ENCODE data around the gene ST3GAL3. TPM values are rescaled to one million over a fixed set of nuclear protein-coding genes. Genes with fewer than 3 reads are reported as not detected.

Gene ST3GAL3
- total RNA-seq, 1 donor from 2014 or later, result 34.3 TPM

GRCh38 chr1:43870306-43870705 is 163.0 kb downstream of the ST3GAL3 start:
- TF ChIP-seq, protein P1, sequence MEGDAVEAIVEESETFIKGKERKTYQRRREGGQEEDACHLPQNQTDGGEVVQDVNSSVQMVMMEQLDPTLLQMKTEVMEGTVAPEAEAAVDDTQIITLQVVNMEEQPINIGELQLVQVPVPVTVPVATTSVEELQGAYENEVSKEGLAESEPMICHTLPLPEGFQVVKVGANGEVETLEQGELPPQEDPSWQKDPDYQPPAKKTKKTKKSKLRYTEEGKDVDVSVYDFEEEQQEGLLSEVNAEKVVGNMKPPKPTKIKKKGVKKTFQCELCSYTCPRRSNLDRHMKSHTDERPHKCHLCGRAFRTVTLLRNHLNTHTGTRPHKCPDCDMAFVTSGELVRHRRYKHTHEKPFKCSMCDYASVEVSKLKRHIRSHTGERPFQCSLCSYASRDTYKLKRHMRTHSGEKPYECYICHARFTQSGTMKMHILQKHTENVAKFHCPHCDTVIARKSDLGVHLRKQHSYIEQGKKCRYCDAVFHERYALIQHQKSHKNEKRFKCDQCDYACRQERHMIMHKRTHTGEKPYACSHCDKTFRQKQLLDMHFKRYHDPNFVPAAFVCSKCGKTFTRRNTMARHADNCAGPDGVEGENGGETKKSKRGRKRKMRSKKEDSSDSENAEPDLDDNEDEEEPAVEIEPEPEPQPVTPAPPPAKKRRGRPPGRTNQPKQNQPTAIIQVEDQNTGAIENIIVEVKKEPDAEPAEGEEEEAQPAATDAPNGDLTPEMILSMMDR (IDR thresholded peaks at IDR 0.05), result no peak
- H3K9me3 ChIP-seq, result no peaks in the 10 kb centered on the region
- no peaks in the 10 kb centered on the region for H3K27me3 ChIP-seq
- peaks cover 0 to 2% of the 10 kb centered on the region in 2 donors for H3K4me1 ChIP-seq
- no peak overlapping the region for H3K27ac ChIP-seq
- intact Hi-C loops (cut with DNase I), result no loop called here
- H3K4me3 ChIP-seq, result no peak overlapping the region
- DNase-seq (ENCODE audit: low spot score in 2 of 2), result peak in 1 of 2 donors; percentile 50
- no peaks in the 10 kb centered on the region for H3K36me3 ChIP-seq

GRCh38 chr1:43871181-43871910 is 164.0 kb downstream of the ST3GAL3 start:
- Histone ChIP-seq H3K9me3 (no peaks in the 10 kb centered on the region), H3K4me3 (no peak overlapping the region), H3K4me1 (peaks cover 0 to 2% of the 10 kb centered on the region in 2 donors), H3K27me3 (no peaks in the 10 kb centered on the region), H3K36me3 (no peaks in the 10 kb centered on the region), H3K27ac (no peak overlapping the region)
- intact Hi-C loops (cut with DNase I), result no loop called here
- TF ChIP-seq, protein P1 (IDR thresholded peaks at IDR 0.05), result no peak
- peak in 1 of 2 donors; percentile 31 for DNase-seq (ENCODE audit: low spot score in 2 of 2)

- Histone ChIP-seq H3K4me1 (peaks cover 0 to 2% of the 10 kb centered on the region in 2 donors), H3K27ac (no peak overlapping the region), H3K4me3 (no peak overlapping the region), H3K9me3 (no peaks in the 10 kb centered on the region), H3K27me3 (no peaks in the 10 kb centered on the region), H3K36me3 (no peaks in the 10 kb centered on the region)
- intact Hi-C loops (cut with DNase I), result no loop called here
- TF ChIP-seq, protein P1 (IDR thresholded peaks at IDR 0.05), result no peak
- DNase-seq (ENCODE audit: low spot score in 2 of 2), result peak in 1 of 2 donors; percentile 25
Measured at GRCh38 chr1:43872280-43872679, 164.9 kb downstream of the ST3GAL3 start.

DNA sequence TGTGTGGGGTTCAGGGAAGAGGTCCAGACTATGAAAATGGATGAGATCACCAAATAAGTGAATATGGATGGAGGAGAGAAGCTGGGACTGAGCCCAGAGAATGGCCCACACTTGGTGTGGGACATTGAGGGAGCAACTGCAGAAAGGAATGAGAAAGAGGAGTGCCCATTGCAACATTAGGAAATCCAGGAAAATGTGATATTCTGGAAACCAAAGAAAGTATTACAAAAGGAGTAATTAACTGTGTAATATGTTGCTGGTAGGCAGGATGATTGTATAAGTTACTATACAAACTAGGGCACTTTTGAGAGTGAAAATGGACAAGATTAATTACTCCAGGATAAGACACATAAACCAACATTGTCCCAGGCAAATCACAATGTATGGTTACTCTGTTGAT is 166.5 kb downstream of the ST3GAL3 start:
- Histone ChIP-seq H3K9me3 (no peaks in the 10 kb centered on the region), H3K27ac (no peak overlapping the region), H3K4me1 (no peaks in the 10 kb centered on the region), H3K4me3 (no peak overlapping the region), H3K36me3 (no peaks in the 10 kb centered on the region), H3K27me3 (no peaks in the 10 kb centered on the region)
- no peak for DNase-seq (ENCODE audit: low spot score in 2 of 2)
- TF ChIP-seq, protein P1 (IDR thresholded peaks at IDR 0.05), result no peak
- intact Hi-C loops (cut with DNase I), result no loop called here

DNA sequence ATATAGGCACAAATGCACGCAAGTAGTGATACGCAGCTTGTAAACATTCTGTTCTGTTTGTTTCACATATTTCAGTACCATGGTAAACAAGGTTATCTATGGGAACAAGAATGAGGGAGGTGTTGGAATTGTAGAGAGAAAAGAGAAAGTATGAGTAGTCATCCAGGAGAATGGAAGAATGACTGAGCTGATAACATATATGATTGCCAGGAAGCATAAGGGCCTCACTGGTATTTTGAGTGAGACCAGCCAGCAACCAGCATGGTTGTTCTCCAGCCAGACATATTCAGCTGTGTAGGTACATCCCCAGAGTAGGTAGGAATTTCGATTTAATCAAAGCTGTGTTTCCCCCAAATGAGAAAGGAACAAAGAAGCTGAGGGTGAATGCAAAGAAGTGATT is 167.4 kb downstream of the ST3GAL3 start:
- Histone ChIP-seq H3K4me3 (no peak overlapping the region), H3K27ac (no peak overlapping the region), H3K27me3 (no peaks in the 10 kb centered on the region), H3K9me3 (no peaks in the 10 kb centered on the region), H3K4me1 (no peaks in the 10 kb centered on the region), H3K36me3 (peaks cover 0 to 4% of the 10 kb centered on the region in 2 donors)
- intact Hi-C loops (cut with DNase I), result no loop called here
- no peak for DNase-seq (ENCODE audit: low spot score in 2 of 2)
- TF ChIP-seq, protein P1 (IDR thresholded peaks at IDR 0.05), result no peak

Data from ascending aorta (tissue), 2 donors.